Colonic mucosa (tissue), 4 donors: ENCODE results near the gene DDAH1. TPM values are rescaled to one million over a fixed set of nuclear protein-coding genes. Genes with fewer than 3 reads are reported as not detected.

ENCODE experiments used
- DNase-seq: peaks from one replicate; pipeline ENCODE4 v3.0.0-alpha.2; 2020
- H3K27ac ChIP-seq: fragments of 200-600 bp; one replicate; pipeline ENCODE4 v1.8.0; 2021
- H3K27me3 ChIP-seq: fragments of 200-600 bp; one replicate; pipeline ENCODE4 v1.8.0; 2021
- H3K36me3 ChIP-seq: fragments of 200-600 bp; one replicate; pipeline ENCODE4 v1.8.0; 2021
- H3K4me1 ChIP-seq: fragments of 200-600 bp; one replicate; pipeline ENCODE4 v1.8.0; 2021; ENCODE audit warnings: mild to moderate bottlenecking
- H3K4me3 ChIP-seq: fragments of 200-600 bp; one replicate; pipeline ENCODE4 v1.8.0; 2021
- H3K9ac ChIP-seq, 2 donors: one replicate each; pipeline ENCODE4 v1.7.0; 2013; ENCODE audit warnings: control low read depth in 2 of 2, low read depth in 2 of 2, low read length in 2 of 2
- H3K9me3 ChIP-seq: fragments of 200-600 bp; one replicate; pipeline ENCODE4 v1.8.0; 2021
- intact Hi-C: fragments of 100-400 bp; cut with DNase I; formaldehyde crosslinking; loops from one replicate; pipeline ENCODE4 v1.14.1; 2022
- total RNA-seq, 2 donors: library from RNA; stranded (reverse); fragmentation: NEBNext Ultra II Directional in 1 of 2; extraction: Animal tissue kit (Norgen Biotek cat#: 25700) in 1 of 2; gene quantifications; one replicate each; pipeline ENCODE4 v1.2.1, GENCODE V29; 2021
- TF ChIP-seq, protein P1 (sequence below): fragments of 200-600 bp; IDR thresholded peaks from one replicate; pipeline ENCODE4 v1.8.0; 2022; ENCODE audit warnings: antibody characterized with exemption, mild to moderate bottlenecking
- donor health status: healthy.
- donor health status: DM: no; HTN: no; CAD: no.
- donor health status: DM: no; HTN: no; CAD: no.

DDAH1 gene
- total RNA-seq, 2 donors from 2014 or later: 130 to 144 TPM

DNA sequence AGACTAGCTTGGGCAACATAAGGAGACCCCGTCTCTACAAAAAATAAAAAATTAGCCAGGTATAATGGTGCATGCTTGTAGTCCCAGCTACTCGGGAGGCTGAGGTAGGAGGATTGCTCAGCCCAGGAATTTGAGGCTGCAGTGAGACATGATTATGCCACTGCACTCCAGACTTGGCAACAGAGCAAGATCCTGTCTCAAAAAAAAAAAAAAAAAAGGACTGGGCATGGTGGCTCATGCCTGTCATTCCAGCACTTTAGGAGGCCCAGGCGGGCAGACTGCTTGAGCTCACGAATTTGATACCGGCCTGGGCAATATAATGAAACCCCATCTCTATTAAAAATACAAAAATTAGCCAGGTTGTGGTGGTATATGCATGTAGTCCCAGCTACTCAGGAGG lies 141.2 kb downstream of the DDAH1 start:
- Histone ChIP-seq H3K4me3 (no peak overlapping the region), H3K27me3 (no peaks in the 10 kb centered on the region), H3K9ac (no peak overlapping the region), H3K27ac (no peak overlapping the region), H3K36me3 (no peaks in the 10 kb centered on the region), H3K4me1 (no peaks in the 10 kb centered on the region), H3K9me3 (no peaks in the 10 kb centered on the region)
- intact Hi-C loops: no loop called here
- no peak for DNase-seq
- TF ChIP-seq, protein P1, sequence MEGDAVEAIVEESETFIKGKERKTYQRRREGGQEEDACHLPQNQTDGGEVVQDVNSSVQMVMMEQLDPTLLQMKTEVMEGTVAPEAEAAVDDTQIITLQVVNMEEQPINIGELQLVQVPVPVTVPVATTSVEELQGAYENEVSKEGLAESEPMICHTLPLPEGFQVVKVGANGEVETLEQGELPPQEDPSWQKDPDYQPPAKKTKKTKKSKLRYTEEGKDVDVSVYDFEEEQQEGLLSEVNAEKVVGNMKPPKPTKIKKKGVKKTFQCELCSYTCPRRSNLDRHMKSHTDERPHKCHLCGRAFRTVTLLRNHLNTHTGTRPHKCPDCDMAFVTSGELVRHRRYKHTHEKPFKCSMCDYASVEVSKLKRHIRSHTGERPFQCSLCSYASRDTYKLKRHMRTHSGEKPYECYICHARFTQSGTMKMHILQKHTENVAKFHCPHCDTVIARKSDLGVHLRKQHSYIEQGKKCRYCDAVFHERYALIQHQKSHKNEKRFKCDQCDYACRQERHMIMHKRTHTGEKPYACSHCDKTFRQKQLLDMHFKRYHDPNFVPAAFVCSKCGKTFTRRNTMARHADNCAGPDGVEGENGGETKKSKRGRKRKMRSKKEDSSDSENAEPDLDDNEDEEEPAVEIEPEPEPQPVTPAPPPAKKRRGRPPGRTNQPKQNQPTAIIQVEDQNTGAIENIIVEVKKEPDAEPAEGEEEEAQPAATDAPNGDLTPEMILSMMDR: no peak

GRCh38 chr1:85322655-85323054 lies 142.3 kb downstream of the DDAH1 start:
- DNase-seq: no peak
- Histone ChIP-seq H3K36me3 (no peaks in the 10 kb centered on the region), H3K4me3 (no peak overlapping the region), H3K9ac (no peak overlapping the region), H3K9me3 (no peaks in the 10 kb centered on the region), H3K27ac (no peak overlapping the region), H3K27me3 (no peaks in the 10 kb centered on the region), H3K4me1 (no peaks in the 10 kb centered on the region)
- intact Hi-C loops: no loop called here
- TF ChIP-seq, protein P1: no peak

- Histone ChIP-seq H3K4me3 (no peak overlapping the region), H3K27ac (no peak overlapping the region)
Observed at GRCh38 chr1:85321237-85321964, 143.6 kb downstream of the DDAH1 start.

GRCh38 chr1:85320371-85321131 lies 144.4 kb downstream of the DDAH1 start:
- Histone ChIP-seq H3K27me3 (no peaks in the 10 kb centered on the region), H3K27ac (no peak overlapping the region), H3K9me3 (no peaks in the 10 kb centered on the region), H3K9ac (no peak overlapping the region), H3K4me3 (no peak overlapping the region), H3K36me3 (no peaks in the 10 kb centered on the region), H3K4me1 (no peaks in the 10 kb centered on the region)
- TF ChIP-seq, protein P1: no peak
- intact Hi-C loops: no loop called here
- DNase-seq: no peak

More at GRCh38 chr1:85321237-85321964, 143.6 kb downstream of the DDAH1 start:
- no peaks in the 10 kb centered on the region for H3K4me1 ChIP-seq
- intact Hi-C loops: no loop called here
- H3K27me3 ChIP-seq: no peaks in the 10 kb centered on the region
- no peak overlapping the region for H3K9ac ChIP-seq
- TF ChIP-seq, protein P1: no peak
- H3K36me3 ChIP-seq: no peaks in the 10 kb centered on the region
- DNase-seq: no peak
- H3K9me3 ChIP-seq: no peaks in the 10 kb centered on the region

GRCh38 chr1:85319931-85320330 lies 145.0 kb downstream of the DDAH1 start:
- H3K27ac ChIP-seq: no peak overlapping the region
- H3K36me3 ChIP-seq: no peaks in the 10 kb centered on the region

More at GRCh38 chr1:85319931-85320330, 145.0 kb downstream of the DDAH1 start:
- TF ChIP-seq, protein P1: no peak
- no peaks in the 10 kb centered on the region for H3K9me3 ChIP-seq
- H3K9ac ChIP-seq: no peak overlapping the region
- no peak for DNase-seq
- H3K4me3 ChIP-seq: no peak overlapping the region
- H3K4me1 ChIP-seq: no peaks in the 10 kb centered on the region
- intact Hi-C loops: no loop called here
- no peaks in the 10 kb centered on the region for H3K27me3 ChIP-seq
